ENCODE results near the gene PHKB.
"Not testable (repeated sequence)": the region's sequence is repeated elsewhere in the genome, so short reads cannot be mapped to it uniquely, and the experiment has no call there.

PHKB gene

GRCh38 chr16:47553853-47554564, 92.9 kb downstream of the PHKB start (continued):
- TF ChIP-seq CREB5 (CRISPR knock-in tag; IDR thresholded peaks at IDR 0.05; ENCODE audit: low read depth), result no peak
- no peak for TF ChIP-seq TSHZ2 (CRISPR knock-in tag; IDR thresholded peaks at IDR 0.05)

- ATAC-seq, result not testable (repeated sequence)
Observed at GRCh38 chr16:47554587-47554986, 93.5 kb downstream of the PHKB start.

GRCh38 chr16:47561286-47561685, 100.2 kb downstream of the PHKB start:
- ATAC-seq, result no peak
- TF ChIP-seq ZFP30 (CRISPR knock-in tag; IDR thresholded peaks at IDR 0.05) (no peak), ZNF565 (CRISPR knock-in tag; conservative IDR thresholded peaks at IDR 0.05; ENCODE audit: low read depth) (no peak), ZFP3 (CRISPR knock-in tag; IDR thresholded peaks at IDR 0.05) (no peak), SNAI2 (CRISPR knock-in tag; IDR thresholded peaks at IDR 0.05) (no peak), ISL1 (CRISPR knock-in tag; IDR thresholded peaks at IDR 0.05) (no peak), ARNTL (CRISPR knock-in tag; IDR thresholded peaks at IDR 0.05; ENCODE audit: borderline replicate concordance, low read depth) (no peak), POU6F1 (CRISPR knock-in tag; IDR thresholded peaks at IDR 0.05; ENCODE audit: borderline replicate concordance, low read depth) (no peak), TOX (CRISPR knock-in tag; IDR thresholded peaks at IDR 0.05; ENCODE audit: borderline replicate concordance) (no peak), OSR1 (CRISPR knock-in tag; IDR thresholded peaks at IDR 0.05) (no peak), TCF4 (CRISPR knock-in tag; IDR thresholded peaks at IDR 0.05; ENCODE audit: borderline replicate concordance) (no peak)

GRCh38 chr16:47562366-47562765, 101.2 kb downstream of the PHKB start:
- ATAC-seq, result no peak
- TF ChIP-seq ARNTL (CRISPR knock-in tag; IDR thresholded peaks at IDR 0.05; ENCODE audit: borderline replicate concordance, low read depth), result no peak
- TF ChIP-seq CSRNP3 (CRISPR knock-in tag; IDR thresholded peaks at IDR 0.05), result no peak
- no peak for TF ChIP-seq RARB (CRISPR knock-in tag; IDR thresholded peaks at IDR 0.05)
- no peak for TF ChIP-seq ZNF565 (CRISPR knock-in tag; conservative IDR thresholded peaks at IDR 0.05; ENCODE audit: low read depth)
- TF ChIP-seq TSHZ2 (CRISPR knock-in tag; IDR thresholded peaks at IDR 0.05), result no peak
- no peak for TF ChIP-seq TCF4 (CRISPR knock-in tag; IDR thresholded peaks at IDR 0.05; ENCODE audit: borderline replicate concordance)
- no peak for TF ChIP-seq ESRRG (CRISPR knock-in tag; IDR thresholded peaks at IDR 0.05)
- TF ChIP-seq ZFP30 (CRISPR knock-in tag; IDR thresholded peaks at IDR 0.05), result no peak
- no peak for TF ChIP-seq SNAI2 (CRISPR knock-in tag; IDR thresholded peaks at IDR 0.05)
- no peak for TF ChIP-seq POU6F1 (CRISPR knock-in tag; IDR thresholded peaks at IDR 0.05; ENCODE audit: borderline replicate concordance, low read depth)
- TF ChIP-seq TOX (CRISPR knock-in tag; IDR thresholded peaks at IDR 0.05; ENCODE audit: borderline replicate concordance), result no peak
- TF ChIP-seq CSDC2 (CRISPR knock-in tag; IDR thresholded peaks at IDR 0.05), result no peak
- TF ChIP-seq BACH2 (CRISPR knock-in tag; IDR thresholded peaks at IDR 0.05; ENCODE audit: borderline replicate concordance), result no peak
- TF ChIP-seq PPARA (CRISPR knock-in tag; IDR thresholded peaks at IDR 0.05; ENCODE audit: borderline replicate concordance), result no peak
- no peak for TF ChIP-seq ZNF8 (CRISPR knock-in tag; IDR thresholded peaks at IDR 0.05)

Data from SK-N-SH treated with all-trans-retinoic acid at 6 μM for 48 hours (cell line).